GM18511 (cell line): ENCODE measurements around the gene LSP1.

Experiments used
- ATAC-seq: cut with Tn5 transposase; IDR thresholded peaks from one replicate; pipeline ENCODE4 v1.9.1; 2021; ENCODE audit warnings: mild to moderate bottlenecking, moderate library complexity; ENCODE audit not compliant: unreplicated experiment

LSP1 gene

GRCh38 chr11:1913271-1914060 lies 60.6 kb downstream of the LSP1 start:
- ATAC-seq = no peak

DNA sequence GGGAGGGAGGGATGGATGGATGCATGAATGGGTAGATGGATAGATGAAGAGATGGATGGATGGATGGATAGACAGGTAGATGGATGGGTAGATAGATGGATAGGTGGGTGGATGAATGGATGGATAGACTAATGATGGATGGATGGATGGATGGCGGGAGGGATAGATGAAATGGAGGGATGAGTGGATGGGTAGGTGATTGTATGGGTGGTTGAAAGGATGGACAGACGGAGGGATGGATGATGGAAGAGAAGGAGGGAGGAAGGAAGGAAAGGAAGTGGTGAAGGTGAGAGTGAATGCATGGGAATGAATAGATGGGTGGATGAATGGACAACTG lies 62.9 kb downstream of the LSP1 start:
- no peak for ATAC-seq

- peak; percentile 67 for ATAC-seq
These were observed 63.5 kb downstream of the LSP1 start for GRCh38 chr11:1916132-1916985.

DNA sequence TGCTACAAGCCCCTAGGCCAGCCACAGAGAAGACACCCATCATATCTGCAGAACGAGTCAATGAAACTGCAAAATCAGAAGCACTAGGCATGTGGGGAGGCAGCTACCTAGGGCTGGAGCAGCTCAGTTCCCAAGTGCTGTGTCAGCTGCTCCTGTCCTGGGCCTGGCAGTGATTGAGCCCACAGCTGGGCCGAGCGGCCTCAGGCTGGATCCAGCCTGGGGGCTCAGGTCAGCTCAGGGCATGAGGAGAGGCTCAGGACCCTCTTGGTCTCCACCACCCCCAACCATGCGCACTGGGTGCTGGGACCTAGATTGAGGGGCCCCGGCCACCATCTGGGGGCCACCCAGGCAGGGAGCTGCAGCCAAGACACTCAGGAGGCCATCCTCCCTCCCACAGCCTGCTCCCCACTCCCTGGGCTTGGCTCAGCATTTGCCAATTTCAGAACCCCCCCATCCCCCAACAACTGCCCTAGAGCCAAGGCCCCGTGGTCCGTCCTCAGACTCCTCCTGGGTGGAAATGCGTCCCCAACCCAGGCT lies 64.2 kb downstream of the LSP1 start:
- peak; percentile 17 for ATAC-seq

- no peak for ATAC-seq
These were observed 64.9 kb downstream of the LSP1 start for GRCh38 chr11:1917523-1918435.

DNA sequence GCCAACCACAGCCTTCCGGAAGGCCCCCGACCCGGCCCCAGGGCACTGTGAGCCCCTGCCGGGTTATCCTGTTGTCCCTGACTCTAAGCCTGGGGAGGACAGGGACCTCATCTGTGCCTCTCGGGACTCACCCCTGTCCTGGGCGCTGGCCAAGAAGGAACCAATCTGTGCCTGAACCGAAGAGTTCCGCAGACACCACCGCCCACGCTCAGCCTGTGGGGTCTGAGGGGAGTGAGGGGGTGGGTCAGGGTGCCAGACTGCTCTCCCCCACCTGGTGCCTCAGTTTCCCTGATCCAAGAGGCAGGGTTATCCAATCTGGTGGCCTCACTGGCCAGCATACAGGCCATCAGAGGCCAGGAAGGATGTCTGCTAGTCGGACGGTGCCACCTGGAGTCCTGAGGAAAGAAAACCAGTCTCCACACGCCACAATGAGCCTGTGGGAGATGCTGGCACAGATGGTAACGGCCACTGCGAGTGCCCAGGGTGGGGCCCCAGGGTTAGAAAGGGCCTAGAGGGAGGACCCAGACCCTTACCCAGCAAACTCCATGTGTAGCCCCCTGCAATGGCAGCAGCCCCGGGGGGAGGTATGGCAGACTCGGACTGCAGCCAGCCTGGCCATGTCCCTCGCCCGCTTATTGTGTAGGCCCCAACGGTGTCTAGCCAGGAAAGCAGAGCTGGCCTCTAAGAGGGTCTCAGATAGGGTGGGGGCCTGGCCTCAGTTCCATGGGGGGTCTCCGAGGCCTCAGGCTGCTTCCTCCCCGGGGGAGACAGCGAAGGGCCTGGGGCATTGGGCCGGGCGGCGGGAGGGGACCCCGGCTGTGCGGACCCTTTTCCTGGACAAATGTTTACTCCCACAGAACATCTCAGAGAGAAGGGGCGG lies 65.8 kb downstream of the LSP1 start:
- ATAC-seq = no peak

DNA sequence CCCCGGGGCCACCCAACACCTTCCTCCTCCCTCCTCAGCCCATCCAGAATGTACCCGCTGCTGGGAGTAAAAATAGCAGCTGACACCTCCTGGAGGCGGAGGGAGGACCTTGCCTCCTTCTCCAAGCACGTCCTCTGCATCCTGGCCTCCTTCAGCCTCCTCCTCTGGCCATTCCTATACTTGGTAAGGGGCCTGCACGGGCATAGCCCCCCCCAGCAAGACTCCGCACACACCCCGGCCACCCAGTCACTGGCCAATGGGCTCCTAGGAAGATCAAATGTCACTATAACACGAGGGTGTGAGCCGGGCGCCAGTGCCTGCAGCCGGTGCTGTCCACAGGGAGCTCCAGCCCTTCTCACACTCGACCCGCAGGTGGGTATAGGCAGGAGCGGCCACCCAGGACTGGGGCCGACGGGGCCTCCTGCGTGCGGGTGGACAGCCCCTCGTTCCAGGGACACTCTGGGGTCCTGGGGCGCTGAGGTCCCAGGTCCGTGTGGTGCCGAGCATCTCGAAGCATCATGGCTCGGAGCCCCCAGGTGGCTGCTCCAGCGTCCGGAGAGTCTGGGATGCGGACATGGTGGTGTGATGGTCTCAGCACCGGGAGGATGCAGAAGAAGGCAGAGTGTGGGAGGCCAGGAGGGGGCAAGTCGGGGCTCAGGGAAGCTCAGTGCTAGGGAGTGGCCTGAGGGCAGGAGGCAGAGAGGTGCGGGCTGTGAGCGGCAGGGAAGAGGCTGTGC lies 66.7 kb downstream of the LSP1 start, which contains the start of gene TNNT3:
TNNT3 (plus strand) TSS at position 313 of the 737 bp plus-strand sequence. CDS start 3,172 bp downstream, outside the sequence.
- no peak for ATAC-seq

DNA sequence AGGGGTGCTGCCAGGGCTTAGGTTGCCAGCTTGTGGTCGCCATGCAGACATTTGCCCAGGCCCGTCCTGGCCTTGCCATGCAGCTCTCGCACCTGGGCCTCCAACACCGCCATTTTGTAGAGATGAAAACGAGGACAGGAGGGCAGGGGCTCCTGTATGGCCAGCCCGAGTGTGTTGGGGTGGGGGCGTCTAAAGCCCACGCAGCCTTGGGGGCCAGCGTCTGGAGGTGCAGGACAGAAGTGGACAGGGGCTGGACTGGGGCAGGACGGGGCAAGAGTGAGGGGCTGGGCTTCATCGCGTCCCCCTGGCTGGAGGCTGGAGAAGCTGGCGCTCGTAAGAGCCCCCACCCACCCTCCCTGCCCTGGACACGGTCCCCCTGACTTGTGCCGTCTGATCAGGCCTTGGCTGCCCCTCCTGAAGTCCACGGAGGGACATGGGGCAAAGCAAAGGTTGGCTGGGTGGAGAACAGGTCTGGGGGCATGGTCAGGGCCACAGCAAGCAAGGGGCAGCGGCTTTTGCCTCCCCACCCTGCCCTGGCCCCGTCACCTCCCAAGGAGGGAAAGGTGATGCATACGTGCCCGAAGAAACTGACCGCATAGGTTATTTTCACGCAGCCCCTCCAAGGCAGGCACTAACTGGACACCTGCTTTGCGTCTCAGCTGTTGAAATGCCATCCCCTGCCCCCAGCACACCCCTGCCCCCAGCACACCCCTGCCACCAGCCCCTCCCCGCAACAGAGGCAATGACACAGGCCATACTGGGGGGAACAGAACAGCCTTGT lies 67.4 kb downstream of the LSP1 start:
- no peak for ATAC-seq

GRCh38 chr11:1920909-1921573 lies 68.2 kb downstream of the LSP1 start:
- ATAC-seq = no peak

- ATAC-seq = no peak
These were observed 68.8 kb downstream of the LSP1 start for GRCh38 chr11:1921574-1922141.

DNA sequence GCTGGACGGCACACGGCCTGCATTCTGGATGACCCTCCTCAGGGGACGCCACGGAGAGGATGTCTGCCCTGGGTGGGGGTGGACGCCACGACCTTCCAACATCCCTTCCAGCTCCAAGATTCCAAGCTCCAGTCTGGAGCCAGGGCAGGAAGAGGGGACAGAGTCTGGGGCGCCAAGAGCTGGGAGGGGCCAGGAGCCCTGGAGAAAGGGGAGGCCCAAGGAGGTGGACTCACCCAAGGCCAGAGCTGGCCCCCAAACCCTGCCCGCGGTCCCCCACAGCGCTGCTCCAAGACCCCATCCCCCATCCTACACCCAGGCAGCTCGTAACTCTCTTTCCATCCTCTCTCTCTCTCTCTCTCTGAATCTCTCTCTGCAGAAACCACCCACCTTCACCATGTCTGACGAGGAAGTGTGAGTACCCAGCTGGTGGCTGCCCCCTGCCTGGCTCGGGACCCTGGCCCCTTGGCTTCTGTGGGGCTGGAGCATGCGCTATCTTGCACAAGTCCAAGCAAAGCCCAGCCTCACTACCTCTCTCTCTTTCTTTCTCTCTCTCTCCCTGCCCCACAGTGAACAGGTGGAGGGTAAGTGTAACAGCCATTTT lies 69.7 kb downstream of the LSP1 start:
- no peak for ATAC-seq

DNA sequence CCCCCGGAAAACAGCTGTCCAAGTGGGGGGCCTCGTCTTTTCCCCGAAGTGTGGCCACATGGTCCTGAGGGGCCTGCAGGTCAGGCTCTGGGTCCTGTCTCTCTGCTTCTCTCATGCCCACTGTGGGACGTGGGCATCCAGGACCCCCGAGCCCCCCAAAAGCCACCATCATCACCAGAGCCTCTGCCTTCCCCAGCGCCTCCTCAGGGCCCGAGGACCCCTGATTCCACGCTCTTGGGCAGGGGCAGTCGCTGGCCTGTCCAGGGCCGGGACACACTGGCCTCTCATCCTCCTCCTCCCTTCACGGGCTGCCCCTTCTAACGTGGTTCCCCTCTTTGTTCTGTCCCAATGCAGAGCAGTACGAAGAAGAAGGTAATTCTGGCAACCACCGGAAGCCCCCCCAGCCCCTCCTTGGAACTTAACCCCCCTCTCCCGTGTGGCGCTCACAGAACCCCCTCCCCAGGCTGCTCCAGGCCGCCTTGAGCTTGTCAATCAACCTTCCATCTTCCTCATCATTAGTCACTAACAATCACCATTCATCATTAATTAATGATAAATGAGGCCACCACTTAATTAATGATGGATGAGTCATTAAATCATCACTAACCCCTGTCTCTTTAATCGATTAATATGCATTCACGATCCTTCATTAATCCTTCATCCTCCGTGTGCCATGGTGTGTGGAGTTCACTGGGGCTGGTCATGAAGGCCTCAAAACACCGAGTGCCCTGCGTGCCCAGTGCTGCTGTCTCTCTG lies 70.5 kb downstream of the LSP1 start:
- ATAC-seq = no peak

- no peak for ATAC-seq
These were observed 71.3 kb downstream of the LSP1 start for GRCh38 chr11:1924181-1924580.

DNA sequence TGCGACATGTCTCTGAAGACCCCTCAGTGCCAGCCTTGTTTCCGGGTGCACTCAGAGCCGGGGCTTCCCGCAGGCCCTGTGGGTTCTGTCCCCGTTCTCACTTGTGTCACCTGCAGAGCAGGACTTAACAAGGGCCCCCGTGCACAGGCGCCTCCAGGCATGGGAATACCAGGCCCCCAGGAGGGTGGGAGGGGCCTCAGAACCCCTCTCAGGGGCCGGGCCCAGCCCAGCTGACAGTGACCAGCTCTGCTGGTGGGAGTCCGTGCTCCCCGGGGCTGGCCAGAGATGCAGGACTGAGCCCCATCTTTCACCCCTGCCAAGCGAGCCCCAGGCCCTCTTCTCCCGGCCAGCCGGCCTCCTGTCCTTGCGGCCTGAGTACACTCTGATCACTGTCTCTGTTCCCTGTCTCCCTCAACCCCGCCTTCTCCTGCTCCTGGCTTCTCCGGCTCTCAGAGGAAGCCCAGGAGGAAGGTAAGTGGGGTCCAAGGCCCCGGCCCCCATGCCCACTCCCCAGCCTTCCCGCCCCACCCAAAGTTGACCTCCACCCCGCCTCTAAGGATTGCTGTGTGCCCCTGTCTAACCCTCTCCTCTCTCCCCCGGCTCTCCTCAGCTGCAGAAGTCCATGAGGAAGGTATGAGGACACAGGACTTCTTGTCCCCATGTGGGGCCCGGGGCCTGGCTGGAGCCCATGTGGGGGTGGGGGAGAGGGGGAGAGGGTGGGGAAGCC lies 71.9 kb downstream of the LSP1 start:
- ATAC-seq = no peak

GRCh38 chr11:1925373-1926155 lies 72.7 kb downstream of the LSP1 start:
- ATAC-seq = no peak
